Measurements from ENCODE around the gene IGLL5. TPM values are rescaled to one million over a fixed set of nuclear protein-coding genes. Genes with fewer than 3 reads are reported as not detected.

Gene IGLL5
- total and polyA plus RNA-seq, 8 donors, result 0.23 to 10.6 (median 0.49) TPM; not detected in 1

DNA sequence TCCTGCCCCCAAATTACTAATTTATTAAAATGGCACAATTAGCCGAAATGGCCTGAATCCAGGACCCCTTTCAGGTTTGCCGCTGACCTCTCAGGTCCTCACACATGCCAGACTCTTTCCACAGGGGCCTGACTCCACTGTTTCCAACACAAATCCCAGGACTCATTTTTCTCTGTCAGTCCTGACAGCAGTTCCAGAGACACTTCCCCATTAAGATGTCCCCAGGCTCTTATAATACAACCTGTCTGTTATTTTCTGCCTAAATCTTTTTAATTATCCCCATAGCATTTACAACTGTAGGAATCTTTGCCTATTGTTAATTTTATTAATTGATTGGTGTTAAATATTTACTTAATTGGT, 9.4 kb upstream of the IGLL5 start:
- Histone ChIP-seq H3K36me3 (no peaks in the 10 kb centered on the region), H3K27me3 (peaks cover 0 to 28% of the 10 kb centered on the region in 2 donors), H3K4me3 (no peak overlapping the region), H3K4me1 (no peaks in the 10 kb centered on the region), H3K27ac (no peak overlapping the region), H3K9me3 (peaks cover 0 to 12% of the 10 kb centered on the region in 2 donors)
- ATAC-seq, result no peak
- DNase-seq, result no peak
- TF ChIP-seq, protein P1, sequence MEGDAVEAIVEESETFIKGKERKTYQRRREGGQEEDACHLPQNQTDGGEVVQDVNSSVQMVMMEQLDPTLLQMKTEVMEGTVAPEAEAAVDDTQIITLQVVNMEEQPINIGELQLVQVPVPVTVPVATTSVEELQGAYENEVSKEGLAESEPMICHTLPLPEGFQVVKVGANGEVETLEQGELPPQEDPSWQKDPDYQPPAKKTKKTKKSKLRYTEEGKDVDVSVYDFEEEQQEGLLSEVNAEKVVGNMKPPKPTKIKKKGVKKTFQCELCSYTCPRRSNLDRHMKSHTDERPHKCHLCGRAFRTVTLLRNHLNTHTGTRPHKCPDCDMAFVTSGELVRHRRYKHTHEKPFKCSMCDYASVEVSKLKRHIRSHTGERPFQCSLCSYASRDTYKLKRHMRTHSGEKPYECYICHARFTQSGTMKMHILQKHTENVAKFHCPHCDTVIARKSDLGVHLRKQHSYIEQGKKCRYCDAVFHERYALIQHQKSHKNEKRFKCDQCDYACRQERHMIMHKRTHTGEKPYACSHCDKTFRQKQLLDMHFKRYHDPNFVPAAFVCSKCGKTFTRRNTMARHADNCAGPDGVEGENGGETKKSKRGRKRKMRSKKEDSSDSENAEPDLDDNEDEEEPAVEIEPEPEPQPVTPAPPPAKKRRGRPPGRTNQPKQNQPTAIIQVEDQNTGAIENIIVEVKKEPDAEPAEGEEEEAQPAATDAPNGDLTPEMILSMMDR (IDR thresholded peaks at IDR 0.05), result no peak
- intact Hi-C loops (cut with DNase I), result no loop called here

DNA sequence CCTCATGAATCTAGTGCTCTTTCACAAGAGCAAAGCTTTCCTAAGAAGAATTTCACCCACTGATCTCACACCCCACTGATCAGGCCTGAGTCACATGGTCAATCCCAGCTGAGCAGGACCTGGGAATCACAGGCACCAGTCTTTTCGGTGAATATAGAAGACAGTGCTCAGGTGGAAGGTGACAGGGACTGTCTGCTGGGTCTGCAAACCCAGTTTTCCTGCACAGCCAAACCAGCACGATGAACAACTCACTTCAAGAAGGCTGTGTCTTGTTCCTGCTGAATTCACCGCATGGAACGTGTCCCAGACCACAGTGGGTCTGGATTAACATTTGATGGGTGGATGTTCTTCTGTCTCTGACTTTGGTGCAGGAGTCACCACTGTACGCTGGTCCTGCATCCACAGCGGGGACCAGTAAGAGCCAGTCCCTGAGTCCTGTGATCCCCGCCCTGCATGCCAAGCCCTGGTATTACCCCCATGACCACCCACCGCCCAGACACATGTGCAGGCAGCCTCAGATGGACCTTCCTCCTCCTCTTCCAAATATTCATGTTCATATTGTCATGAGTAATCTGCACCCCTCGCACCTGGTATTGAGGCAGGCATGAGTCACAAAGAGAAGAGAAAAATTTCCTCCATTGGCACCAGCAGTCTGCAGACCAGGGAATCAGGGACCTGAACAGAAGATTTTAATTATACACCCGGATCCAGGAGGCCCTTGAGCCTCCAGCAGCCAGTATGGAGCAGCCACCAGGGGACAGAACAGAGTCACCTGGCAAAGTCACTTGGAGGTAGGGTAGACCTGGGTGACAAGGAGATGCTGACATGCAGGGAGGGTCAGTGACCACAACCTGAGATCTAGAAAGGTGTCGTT, 8.6 kb upstream of the IGLL5 start:
- peaks cover 0 to 28% of the 10 kb centered on the region in 2 donors for H3K27me3 ChIP-seq
- ATAC-seq (no peak), DNase-seq (no peak)
- peaks cover 0 to 8% of the 10 kb centered on the region in 2 donors for H3K9me3 ChIP-seq
- H3K4me3 ChIP-seq, result no peak overlapping the region
- no peaks in the 10 kb centered on the region for H3K36me3 ChIP-seq
- no peaks in the 10 kb centered on the region for H3K4me1 ChIP-seq
- H3K27ac ChIP-seq, result no peak overlapping the region
- TF ChIP-seq, protein P1 (IDR thresholded peaks at IDR 0.05), result no peak
- intact Hi-C loops (cut with DNase I), result no loop called here

DNA sequence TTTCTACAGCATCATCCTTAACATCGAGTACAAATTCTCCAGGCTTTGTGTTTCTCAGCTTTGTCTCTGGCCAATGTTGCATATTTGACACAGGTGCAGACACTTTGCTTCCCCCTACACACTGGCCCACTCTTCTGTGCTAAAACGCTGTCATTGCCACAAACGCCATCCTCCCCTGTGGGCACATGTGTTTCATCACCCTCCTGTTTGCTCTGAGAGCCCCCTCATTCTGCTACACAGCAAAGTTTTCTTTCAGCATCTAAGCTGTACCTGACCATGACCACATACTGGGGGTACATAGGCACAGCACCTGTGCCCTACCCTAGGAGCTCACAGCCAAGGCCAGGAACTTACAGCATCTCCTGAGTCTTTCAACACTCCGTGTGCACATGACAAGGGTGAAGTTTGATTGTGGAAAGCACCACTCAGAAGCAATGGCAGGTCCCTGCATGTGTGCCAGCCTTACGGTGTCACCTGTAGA, 7.9 kb upstream of the IGLL5 start:
- Histone ChIP-seq H3K27ac (no peak overlapping the region), H3K4me1 (no peaks in the 10 kb centered on the region), H3K27me3 (peaks cover 0 to 31% of the 10 kb centered on the region in 2 donors), H3K36me3 (no peaks in the 10 kb centered on the region), H3K9me3 (peaks cover 0 to 3% of the 10 kb centered on the region in 2 donors), H3K4me3 (no peak overlapping the region)
- intact Hi-C loops (cut with DNase I), result no loop called here
- ATAC-seq, result no peak
- TF ChIP-seq, protein P1 (IDR thresholded peaks at IDR 0.05), result no peak
- no peak for DNase-seq

DNA sequence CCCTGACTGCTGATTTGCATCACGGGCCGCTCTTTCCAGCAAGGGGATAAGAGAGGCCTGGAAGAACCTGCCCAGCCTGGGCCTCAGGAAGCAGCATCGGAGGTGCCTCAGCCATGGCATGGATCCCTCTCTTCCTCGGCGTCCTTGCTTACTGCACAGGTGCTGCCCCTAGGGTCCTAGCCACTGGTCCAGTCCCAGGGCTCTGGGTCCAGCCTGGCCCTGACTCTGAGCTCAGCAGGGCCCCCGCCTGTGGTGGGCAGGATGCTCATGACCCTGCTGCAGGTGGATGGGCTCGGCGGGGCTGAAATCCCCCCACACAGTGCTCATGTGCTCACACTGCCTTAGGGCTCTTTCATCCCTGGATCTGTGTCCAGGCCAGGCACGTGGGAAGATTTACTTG, 7.0 kb upstream of the IGLL5 start:
- H3K4me1 ChIP-seq, result no peaks in the 10 kb centered on the region
- ATAC-seq, result no peak
- no peaks in the 10 kb centered on the region for H3K9me3 ChIP-seq
- H3K4me3 ChIP-seq, result no peak overlapping the region
- intact Hi-C loops (cut with DNase I), result no loop called here
- TF ChIP-seq, protein P1 (IDR thresholded peaks at IDR 0.05), result no peak
- no peak for DNase-seq
- H3K27ac ChIP-seq, result no peak overlapping the region
- H3K27me3 ChIP-seq, result peaks cover 0 to 34% of the 10 kb centered on the region in 2 donors
- no peaks in the 10 kb centered on the region for H3K36me3 ChIP-seq

DNA sequence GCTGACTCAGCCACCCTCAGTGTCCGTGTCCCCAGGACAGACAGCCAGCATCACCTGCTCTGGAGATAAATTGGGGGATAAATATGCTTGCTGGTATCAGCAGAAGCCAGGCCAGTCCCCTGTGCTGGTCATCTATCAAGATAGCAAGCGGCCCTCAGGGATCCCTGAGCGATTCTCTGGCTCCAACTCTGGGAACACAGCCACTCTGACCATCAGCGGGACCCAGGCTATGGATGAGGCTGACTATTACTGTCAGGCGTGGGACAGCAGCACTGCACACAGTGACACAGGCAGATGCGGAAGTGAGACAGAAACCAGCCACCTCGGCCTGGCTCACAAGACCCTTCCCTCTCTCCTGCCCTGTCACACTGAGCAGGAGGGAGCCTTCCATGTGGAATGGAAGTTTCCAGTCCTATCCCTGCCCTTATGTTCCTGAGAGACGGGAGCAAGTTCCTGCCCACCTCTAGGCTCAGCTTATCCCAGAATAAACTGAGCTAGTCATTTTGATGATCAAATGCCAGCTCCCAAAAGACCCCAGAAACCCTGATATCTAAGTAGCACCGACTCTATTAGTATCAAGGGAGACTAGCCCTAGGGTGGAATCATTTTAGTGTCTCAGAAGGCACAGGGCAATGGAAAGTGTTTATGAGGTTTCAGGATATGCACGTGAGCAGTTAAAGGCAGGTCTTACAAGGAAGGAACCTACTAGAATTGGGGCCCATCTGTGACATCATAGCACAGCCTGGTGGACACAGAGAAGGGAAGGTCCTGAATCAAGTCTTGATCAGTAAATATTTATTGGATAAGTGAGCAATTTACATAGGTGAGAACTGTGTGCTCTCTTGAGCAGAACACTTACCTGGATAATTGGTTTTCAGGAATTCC, 6.3 kb upstream of the IGLL5 start:
- intact Hi-C loops (cut with DNase I), result no loop called here
- no peak for ATAC-seq
- TF ChIP-seq, protein P1 (IDR thresholded peaks at IDR 0.05), result no peak

More for the DNA sequence above, 6.3 kb upstream of the IGLL5 start:
- no peak overlapping the region for H3K4me3 ChIP-seq
- no peaks in the 10 kb centered on the region for H3K9me3 ChIP-seq
- no peaks in the 10 kb centered on the region for H3K4me1 ChIP-seq
- no peak overlapping the region for H3K27ac ChIP-seq
- DNase-seq, result no peak
- H3K36me3 ChIP-seq, result no peaks in the 10 kb centered on the region
- peaks cover 0 to 34% of the 10 kb centered on the region in 2 donors for H3K27me3 ChIP-seq

All from left lung (tissue), 10 donors.